ENCODE data around the gene LVRN. TPM values are rescaled to one million over a fixed set of nuclear protein-coding genes. Genes with fewer than 3 reads are reported as not detected.
A peak's percentile ranks its signal among the peaks of the same experiment; 100 is the strongest.

Gene LVRN
- total and polyA plus RNA-seq, 2 of the 4 experiments (the other 2 are of a cell fraction): 0.10 to 0.18 TPM

DNA sequence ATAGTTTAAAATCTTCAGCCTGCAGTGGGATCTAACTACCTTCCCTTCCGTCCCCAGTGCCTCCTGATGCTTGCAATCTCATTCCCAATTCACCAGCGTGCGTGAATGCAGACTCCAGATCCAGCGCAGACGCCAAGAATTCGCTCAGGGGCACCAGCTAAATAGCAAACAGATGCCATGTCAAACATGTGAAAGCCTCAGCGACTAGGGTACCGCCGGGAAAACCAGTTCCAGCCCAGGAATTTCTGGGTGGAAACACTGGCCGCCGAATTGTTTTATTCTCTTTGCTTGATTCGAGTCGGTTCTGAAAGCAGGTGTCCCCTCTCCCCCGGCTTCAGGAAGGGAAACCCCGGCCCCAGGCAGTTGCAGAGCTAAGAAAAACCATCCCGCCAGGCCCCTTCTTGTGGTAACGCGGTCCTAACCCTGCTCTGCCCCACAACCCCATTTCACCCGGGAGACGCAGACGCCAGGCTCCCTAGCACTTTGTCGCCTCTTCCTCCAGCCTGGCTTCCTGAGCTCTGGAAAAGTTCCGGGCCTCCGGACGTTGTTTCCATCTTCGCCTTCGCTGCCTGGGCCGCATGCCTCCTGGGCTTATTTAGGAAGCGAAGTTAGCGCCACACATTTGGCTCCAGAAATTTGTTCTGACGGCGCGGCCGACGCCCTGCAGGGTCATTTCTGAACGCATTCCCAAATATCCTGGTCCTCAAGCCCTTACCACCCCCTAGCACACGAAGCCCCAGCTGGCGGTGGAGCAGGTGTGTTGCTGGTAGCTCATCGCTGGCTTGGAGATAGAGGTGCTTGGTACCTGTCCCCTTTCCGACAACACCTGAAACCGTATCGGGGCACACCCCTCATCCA lies 665 bp upstream of the LVRN start (continued):
- TF ChIP-seq MAZ (IDR thresholded peaks at IDR 0.05; ENCODE audit: borderline replicate concordance, low read depth, low read length): no peak

DNA sequence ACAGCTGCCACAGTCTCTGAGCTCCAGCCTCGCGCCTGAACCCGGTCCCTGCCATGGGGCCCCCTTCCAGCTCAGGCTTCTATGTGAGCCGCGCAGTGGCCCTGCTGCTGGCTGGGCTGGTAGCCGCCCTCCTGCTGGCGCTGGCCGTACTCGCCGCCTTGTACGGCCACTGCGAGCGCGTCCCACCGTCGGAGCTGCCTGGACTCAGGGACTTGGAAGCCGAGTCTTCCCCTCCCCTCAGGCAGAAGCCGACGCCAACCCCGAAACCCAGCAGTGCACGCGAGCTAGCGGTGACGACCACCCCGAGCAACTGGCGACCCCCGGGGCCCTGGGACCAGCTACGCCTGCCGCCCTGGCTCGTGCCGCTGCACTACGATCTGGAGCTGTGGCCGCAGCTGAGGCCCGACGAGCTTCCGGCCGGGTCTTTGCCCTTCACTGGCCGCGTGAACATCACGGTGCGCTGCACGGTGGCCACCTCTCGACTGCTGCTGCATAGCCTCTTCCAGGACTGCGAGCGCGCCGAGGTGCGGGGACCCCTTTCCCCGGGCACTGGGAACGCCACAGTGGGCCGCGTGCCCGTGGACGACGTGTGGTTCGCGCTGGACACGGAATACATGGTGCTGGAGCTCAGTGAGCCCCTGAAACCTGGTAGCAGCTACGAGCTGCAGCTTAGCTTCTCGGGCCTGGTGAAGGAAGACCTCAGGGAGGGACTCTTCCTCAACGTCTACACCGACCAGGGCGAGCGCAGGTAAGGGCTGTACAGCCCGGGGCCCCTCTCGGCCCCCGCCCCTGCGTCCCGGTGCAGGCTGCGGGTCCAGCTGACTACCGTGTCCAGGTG lies 509 bp downstream of the LVRN start:
- Histone ChIP-seq H2AK5ac (ENCODE audit: low read depth, low read length) (peak overlapping the region; percentile 1; the same call in 1 of the 2 replicates), H4K5ac (ENCODE audit: low read depth, low read length) (no peak overlapping the region; the same call in 1 of the 2 replicates), H3K4me2 (ENCODE audit: low read depth, low read length) (peak overlapping the region; percentile 54; the same call in 1 of the 2 replicates), H2BK5ac (ENCODE audit: low read depth, low read length, poor library complexity, severe bottlenecking) (no peak overlapping the region), H3K56ac (ENCODE audit: extremely low read depth, insufficient read depth, low read length) (no peak overlapping the region), H3K4me1 (ENCODE audit: control insufficient read depth, insufficient read depth, low read length) (peaks cover 1% of the 10 kb centered on the region; the same call in 1 of the 2 replicates), H4K8ac (ENCODE audit: low read depth in 2 of 2, low read length in 2 of 2) (peak overlapping the region in 1 of 2 experiments; percentile 16; a peak in 1 of 4 replicates), H4K91ac (ENCODE audit: insufficient read depth, low read depth, low read length) (no peak overlapping the region), H3K27me3 (ENCODE audit: control insufficient read depth, insufficient read depth, low read length) (peaks cover 28% of the 10 kb centered on the region), H2BK15ac (ENCODE audit: low read depth, low read length) (no peak overlapping the region; the same call in 2 of the 3 replicates), H3K9me3 (ENCODE audit: control insufficient read depth, insufficient read depth, low read length) (peaks cover 9% of the 10 kb centered on the region; the same call in 1 of the 2 replicates), H4K20me1 (ENCODE audit: insufficient read depth, low read length) (no peaks in the 10 kb centered on the region), H2AK9ac (replicated peaks; ENCODE audit: low read depth, low read length, poor library complexity) (no peak overlapping the region), H2BK120ac (ENCODE audit: low read depth, low read length) (peak overlapping the region; percentile 32; the same call in 1 of the 2 replicates), H3K4ac (ENCODE audit: low read depth, low read length) (no peak overlapping the region), H2BK20ac (ENCODE audit: low read depth, low read length) (no peak overlapping the region), H3K18ac (ENCODE audit: low read depth, low read length) (no peak overlapping the region), H3K14ac (replicated peaks; ENCODE audit: low read depth, low read length) (no peak overlapping the region), H3K9ac (ENCODE audit: low read depth, low read length) (no peak overlapping the region), H3K9me1 (ENCODE audit: insufficient read depth, low read length) (0 out of 2 replicates have a peak, but pooled peaks cover 3% of the 10 kb centered on the region), H3K79me1 (ENCODE audit: low read depth in 1 of 2, low read length in 2 of 2) (no peaks in the 10 kb centered on the region), H3K23ac (ENCODE audit: low read depth, low read length) (no peak overlapping the region; the same call in 1 of the 2 replicates), H3K27ac (ENCODE audit: insufficient read depth, low read length) (no peak overlapping the region), H3K4me3 (ENCODE audit: insufficient read depth, low read depth, low read length) (peak overlapping the region; percentile 18), H3K36me3 (ENCODE audit: control insufficient read depth, insufficient read depth, low read length) (no peaks in the 10 kb centered on the region), H2AFZ (replicated peaks; ENCODE audit: low read length, poor library complexity) (peak overlapping the region; percentile 91)
- intact Hi-C loops (cut with micrococcal nuclease): no loop called here
- WGBS, 2 experiments (ENCODE audit: extremely low coverage in 2 of 2, insufficient read length in 1 of 2): 17% methylated on average over 35 of the region's 71 CpGs; no CpG with 5 or more reads in 1 of the 2 experiments
- DNase-seq: no peak
- in situ Hi-C loops (cut with MboI; ENCODE audit: low sequenced_read_pairs): no loop called here
- CTCF ChIA-PET: no interaction called here
- no peak for TF ChIP-seq MAFK (IDR thresholded peaks at IDR 0.05; ENCODE audit: low read depth, low read length)
- no peak for TF ChIP-seq MAZ (IDR thresholded peaks at IDR 0.05; ENCODE audit: borderline replicate concordance, low read depth, low read length)
- dilution Hi-C loops (cut with HindIII; ENCODE audit: low sequenced_read_pairs, unreplicated experiment): no loop called here
- peak; percentile 81 for ATAC-seq (ENCODE audit: low read depth)
- no TSS peak for BruUV-seq (replicated peaks)
- POLR2A ChIA-PET (ENCODE audit: unreplicated experiment): no interaction called here
